ENCODE results near the gene BICDL2. TPM values are rescaled to one million over a fixed set of nuclear protein-coding genes. Genes with fewer than 3 reads are reported as not detected.

Gene BICDL2
- polyA plus RNA-seq, 1 of the 3 experiments (the other 2 are of a cell fraction), result not detected

DNA sequence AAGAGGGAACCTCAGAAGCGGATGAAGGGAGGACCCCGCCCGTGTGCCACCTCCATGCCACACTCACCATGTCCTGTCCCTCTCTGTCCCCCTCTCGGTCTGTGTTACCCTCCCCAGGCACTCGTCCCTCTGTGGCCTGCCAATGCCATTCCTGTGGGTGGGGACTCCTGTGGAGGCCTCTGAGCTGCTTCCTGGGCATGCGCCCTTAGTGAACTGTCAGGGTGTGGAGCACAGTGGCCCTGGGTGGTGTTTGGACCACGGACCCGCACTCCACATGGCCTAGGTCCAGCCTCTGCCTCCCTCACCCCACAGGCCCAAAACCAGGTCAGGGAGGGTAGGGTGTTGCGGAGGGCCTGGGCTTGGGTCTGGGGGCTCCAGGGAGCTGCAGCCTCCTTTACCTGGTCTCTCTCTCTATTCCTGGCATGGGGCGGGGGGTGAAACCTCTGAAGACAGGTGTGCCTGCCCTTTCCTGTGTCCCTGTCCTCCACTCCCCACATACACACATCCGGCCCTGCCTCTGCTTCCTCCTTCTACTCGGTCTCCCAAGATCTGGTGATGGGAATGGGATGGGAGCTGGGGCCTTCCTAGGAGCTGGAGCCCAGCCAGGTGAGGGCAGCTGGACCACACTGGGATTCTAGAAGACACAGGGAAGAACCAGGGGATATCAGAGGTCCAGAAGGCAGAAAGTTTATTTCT lies 45.0 kb downstream of the BICDL2 start:
- Histone ChIP-seq H3K27ac (ENCODE audit: low read depth in 2 of 2, low read length in 1 of 2) (no peak overlapping the region), H3K4me3 (ENCODE audit: low read depth in 2 of 2, low read length in 1 of 2) (no peak overlapping the region), H3F3A (replicated peaks; ENCODE audit: insufficient read depth) (no peaks in the 10 kb centered on the region), H3K4me1 (ENCODE audit: control insufficient read depth in 1 of 2, insufficient read depth in 2 of 2, low read depth in 1 of 2, low read length in 1 of 2) (peaks cover 0 to 2% of the 10 kb centered on the region in 2 experiments; a peak in 1 of 4 replicates), H4K20me1 (ENCODE audit: insufficient read depth) (no peaks in the 10 kb centered on the region), H3K79me2 (ENCODE audit: insufficient read depth) (no peaks in the 10 kb centered on the region), H2AFZ (ENCODE audit: low read depth) (no peak overlapping the region), H3K27me3 (ENCODE audit: insufficient read depth) (no peaks in the 10 kb centered on the region), H3K9me2 (no peaks in the 10 kb centered on the region), H3K4me2 (no peak overlapping the region), H3K36me3 (replicated peaks in 1 of 2; ENCODE audit: control insufficient read depth in 1 of 2, insufficient read depth in 2 of 2, low read length in 1 of 2) (no peaks in the 10 kb centered on the region), H3K9ac (no peak overlapping the region), H3K9me3 (no peaks in the 10 kb centered on the region)
- 76% methylated on average over 8 of the region's 12 CpGs for WGBS (ENCODE audit: low lambda C conversion rate)
- ChIA-PET CTCF (interaction anchor here (0.8 to 1.3 kb wide), 5 partner anchors 7 to 40 kb away, joined by 3 to 7 read pairs (median 4); partner anchors contain the start of gene PAQR4), POLR2A (no interaction called here)
- DNase-seq, result no peak
- TF ChIP-seq, protein P1, sequence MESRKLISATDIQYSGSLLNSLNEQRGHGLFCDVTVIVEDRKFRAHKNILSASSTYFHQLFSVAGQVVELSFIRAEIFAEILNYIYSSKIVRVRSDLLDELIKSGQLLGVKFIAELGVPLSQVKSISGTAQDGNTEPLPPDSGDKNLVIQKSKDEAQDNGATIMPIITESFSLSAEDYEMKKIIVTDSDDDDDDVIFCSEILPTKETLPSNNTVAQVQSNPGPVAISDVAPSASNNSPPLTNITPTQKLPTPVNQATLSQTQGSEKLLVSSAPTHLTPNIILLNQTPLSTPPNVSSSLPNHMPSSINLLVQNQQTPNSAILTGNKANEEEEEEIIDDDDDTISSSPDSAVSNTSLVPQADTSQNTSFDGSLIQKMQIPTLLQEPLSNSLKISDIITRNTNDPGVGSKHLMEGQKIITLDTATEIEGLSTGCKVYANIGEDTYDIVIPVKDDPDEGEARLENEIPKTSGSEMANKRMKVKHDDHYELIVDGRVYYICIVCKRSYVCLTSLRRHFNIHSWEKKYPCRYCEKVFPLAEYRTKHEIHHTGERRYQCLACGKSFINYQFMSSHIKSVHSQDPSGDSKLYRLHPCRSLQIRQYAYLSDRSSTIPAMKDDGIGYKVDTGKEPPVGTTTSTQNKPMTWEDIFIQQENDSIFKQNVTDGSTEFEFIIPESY (IDR thresholded peaks at IDR 0.05; ENCODE audit: borderline replicate concordance, low read depth), result no peak

DNA sequence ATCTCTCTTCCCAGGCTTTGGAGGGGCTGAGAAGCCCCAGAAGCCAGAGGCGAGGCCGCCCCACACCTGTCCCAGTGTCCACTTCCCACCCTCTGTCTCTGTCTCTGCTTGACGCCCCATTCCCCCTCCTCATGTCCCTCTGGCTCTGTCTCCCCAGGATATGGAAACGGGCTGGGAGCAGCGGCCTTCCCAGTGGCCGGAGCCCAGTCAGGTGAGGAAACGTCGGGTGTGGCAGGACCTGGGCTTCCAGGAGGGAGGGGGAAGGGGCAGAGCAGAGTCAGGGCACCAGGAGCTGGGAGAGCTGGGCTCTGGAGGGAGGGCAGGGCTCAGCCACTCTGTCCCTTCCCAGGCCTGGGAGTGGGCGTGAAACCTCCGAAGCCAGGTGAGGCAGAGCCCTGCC lies 45.9 kb downstream of the BICDL2 start:
- Histone ChIP-seq H3K9me2 (no peaks in the 10 kb centered on the region), H3K4me2 (no peak overlapping the region), H3K79me2 (ENCODE audit: insufficient read depth) (no peaks in the 10 kb centered on the region), H3F3A (replicated peaks; ENCODE audit: insufficient read depth) (no peaks in the 10 kb centered on the region), H3K4me3 (ENCODE audit: low read depth in 2 of 2, low read length in 1 of 2) (no peak overlapping the region), H3K27me3 (ENCODE audit: insufficient read depth) (no peaks in the 10 kb centered on the region), H3K9me3 (no peaks in the 10 kb centered on the region), H3K4me1 (ENCODE audit: control insufficient read depth in 1 of 2, insufficient read depth in 2 of 2, low read depth in 1 of 2, low read length in 1 of 2) (peaks cover 0 to 10% of the 10 kb centered on the region in 2 experiments; a peak in 1 of 4 replicates), H3K36me3 (replicated peaks in 1 of 2; ENCODE audit: control insufficient read depth in 1 of 2, insufficient read depth in 2 of 2, low read length in 1 of 2) (no peaks in the 10 kb centered on the region), H3K27ac (ENCODE audit: low read depth in 2 of 2, low read length in 1 of 2) (no peak overlapping the region), H3K9ac (no peak overlapping the region), H4K20me1 (ENCODE audit: insufficient read depth) (no peaks in the 10 kb centered on the region), H2AFZ (ENCODE audit: low read depth) (no peak overlapping the region)
- TF ChIP-seq GATA2 (CRISPR knock-in tag; IDR thresholded peaks at IDR 0.05) (no peak), FOXM1 (IDR thresholded peaks at IDR 0.05; ENCODE audit: low read depth) (no peak), SMC3 (IDR thresholded peaks at IDR 0.05; ENCODE audit: low read depth, low read length) (no peak), SIN3A (IDR thresholded peaks at IDR 0.05; ENCODE audit: borderline replicate concordance, low read depth, low read length) (no peak), EZH2phosphoT487 (IDR thresholded peaks at IDR 0.05; ENCODE audit: borderline replicate concordance, low read depth) (no peak), FOSL2 (IDR thresholded peaks at IDR 0.05; ENCODE audit: borderline replicate concordance, low read depth) (no peak), ELF1 (IDR thresholded peaks at IDR 0.05) (no peak), TAF1 (IDR thresholded peaks at IDR 0.05; ENCODE audit: borderline replicate concordance, low read depth, low read length) (no peak), POLR2AphosphoS5 (IDR thresholded peaks at IDR 0.05; ENCODE audit: low read depth, low read length) (no peak)
- TF ChIP-seq, protein P2, sequence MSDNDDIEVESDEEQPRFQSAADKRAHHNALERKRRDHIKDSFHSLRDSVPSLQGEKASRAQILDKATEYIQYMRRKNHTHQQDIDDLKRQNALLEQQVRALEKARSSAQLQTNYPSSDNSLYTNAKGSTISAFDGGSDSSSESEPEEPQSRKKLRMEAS (IDR thresholded peaks at IDR 0.05; ENCODE audit: low read depth), result no peak
- TF ChIP-seq, protein P1 (IDR thresholded peaks at IDR 0.05; ENCODE audit: borderline replicate concordance, low read depth), result no peak
- WGBS (ENCODE audit: low lambda C conversion rate), result 65% methylated on average over 7 of the region's 10 CpGs
- ChIA-PET CTCF (interaction anchor here (0.8 to 1.2 kb wide), 2 partner anchors 37 to 41 kb away, joined by 3 to 4 read pairs; no protein-coding TSS in a partner anchor), POLR2A (no interaction called here)
- DNase-seq, result no peak

All from SK-N-SH (cell line).